ENCODE results near the gene WDR1. TPM values are rescaled to one million over a fixed set of nuclear protein-coding genes. Genes with fewer than 3 reads are reported as not detected.

The WDR1 gene
- polyA plus RNA-seq, 1 of the 3 experiments (the other 2 are of a cell fraction) = 310 TPM

- Histone ChIP-seq H3K27ac (ENCODE audit: low read depth in 2 of 2, low read length in 1 of 2) (no peak overlapping the region), H3K9ac (no peak overlapping the region), H3K27me3 (ENCODE audit: insufficient read depth) (0 out of 2 replicates have a peak, but pooled peaks cover under 1% of the 10 kb centered on the region), H3K9me3 (no peaks in the 10 kb centered on the region), H3K4me3 (ENCODE audit: low read depth in 2 of 2, low read length in 1 of 2) (no peak overlapping the region), H2AFZ (ENCODE audit: low read depth) (no peak overlapping the region), H3K4me2 (no peak overlapping the region), H3K79me2 (ENCODE audit: insufficient read depth) (no peaks in the 10 kb centered on the region), H3K36me3 (replicated peaks in 1 of 2; ENCODE audit: control insufficient read depth in 1 of 2, insufficient read depth in 2 of 2, low read length in 1 of 2) (no peaks in the 10 kb centered on the region), H3K4me1 (ENCODE audit: control insufficient read depth in 1 of 2, insufficient read depth in 2 of 2, low read depth in 1 of 2, low read length in 1 of 2) (peaks cover 4 to 7% of the 10 kb centered on the region in 2 experiments; a peak in 1 of 4 replicates), H3K9me2 (no peaks in the 10 kb centered on the region), H4K20me1 (ENCODE audit: insufficient read depth) (no peaks in the 10 kb centered on the region), H3F3A (replicated peaks; ENCODE audit: insufficient read depth) (no peaks in the 10 kb centered on the region)
- ChIA-PET POLR2A (no interaction called here), CTCF (no interaction called here)
- DNase-seq = no peak
- WGBS (ENCODE audit: low lambda C conversion rate) = 49% methylated on average over 9 of the region's 10 CpGs
- TF ChIP-seq YY1 (IDR thresholded peaks at IDR 0.05; ENCODE audit: low read depth) (no peak), TCF12 (IDR thresholded peaks at IDR 0.05) (no peak)
Measured at GRCh38 chr4:10121568-10122208, 5.1 kb upstream of the WDR1 start.

- DNase-seq = no peak
- no peaks in the 10 kb centered on the region for H3K9me3 ChIP-seq
- H3F3A ChIP-seq (replicated peaks; ENCODE audit: insufficient read depth) = no peaks in the 10 kb centered on the region
- no peaks in the 10 kb centered on the region for H4K20me1 ChIP-seq (ENCODE audit: insufficient read depth)
- H3K27ac ChIP-seq (ENCODE audit: low read depth in 2 of 2, low read length in 1 of 2) = no peak overlapping the region
- peaks cover 3% of the 10 kb centered on the region; the same call in 1 of the 2 replicates for H3K79me2 ChIP-seq (ENCODE audit: insufficient read depth)
- ChIA-PET CTCF (interaction anchor here (1.3 kb wide), 1 partner anchor 37 kb away, joined by 3 read pairs; no protein-coding TSS in a partner anchor), POLR2A (no interaction called here)
- no peaks in the 10 kb centered on the region for H3K9me2 ChIP-seq
- no peak overlapping the region for H2AFZ ChIP-seq (ENCODE audit: low read depth)
- no peak overlapping the region for H3K4me3 ChIP-seq (ENCODE audit: low read depth in 2 of 2, low read length in 1 of 2)
- no peak overlapping the region for H3K4me2 ChIP-seq
- TF ChIP-seq MXI1 (IDR thresholded peaks at IDR 0.05; ENCODE audit: low read depth, low read length) (no peak), ELF1 (IDR thresholded peaks at IDR 0.05) (no peak), TCF12 (IDR thresholded peaks at IDR 0.05) (no peak), ZBTB33 (IDR thresholded peaks at IDR 0.05; ENCODE audit: borderline replicate concordance, low read depth) (no peak), RFX5 (IDR thresholded peaks at IDR 0.05; ENCODE audit: low read length) (no peak), MEF2A (IDR thresholded peaks at IDR 0.05; ENCODE audit: borderline replicate concordance, low read depth) (no peak), POLR2AphosphoS5 (IDR thresholded peaks at IDR 0.05; ENCODE audit: low read depth, low read length) (no peak), USF1 (IDR thresholded peaks at IDR 0.05; ENCODE audit: borderline replicate concordance, low read depth) (no peak), SMC3 (IDR thresholded peaks at IDR 0.05; ENCODE audit: low read depth, low read length) (no peak), FOXJ3 (CRISPR knock-in tag; IDR thresholded peaks at IDR 0.05) (no peak), JUND (IDR thresholded peaks at IDR 0.05) (no peak), USF2 (IDR thresholded peaks at IDR 0.05; ENCODE audit: borderline replicate concordance, low read depth, low read length) (no peak), MAX (IDR thresholded peaks at IDR 0.05; ENCODE audit: low read depth) (no peak), GABPA (IDR thresholded peaks at IDR 0.05; ENCODE audit: low read depth) (no peak), CHD2 (IDR thresholded peaks at IDR 0.05; ENCODE audit: low read length, partially characterized antibody) (no peak), PBX3 (IDR thresholded peaks at IDR 0.05) (no peak), TEAD4 (IDR thresholded peaks at IDR 0.05; ENCODE audit: borderline replicate concordance, insufficient read depth) (no peak), TAF1 (IDR thresholded peaks at IDR 0.05; ENCODE audit: borderline replicate concordance, low read depth, low read length) (no peak)
- no peaks in the 10 kb centered on the region for H3K36me3 ChIP-seq (replicated peaks in 1 of 2; ENCODE audit: control insufficient read depth in 1 of 2, insufficient read depth in 2 of 2, low read length in 1 of 2)
- peaks cover 4 to 7% of the 10 kb centered on the region in 2 experiments; a peak in 1 of 4 replicates for H3K4me1 ChIP-seq (ENCODE audit: control insufficient read depth in 1 of 2, insufficient read depth in 2 of 2, low read depth in 1 of 2, low read length in 1 of 2)
- H3K27me3 ChIP-seq (ENCODE audit: insufficient read depth) = no peaks in the 10 kb centered on the region
- WGBS (ENCODE audit: low lambda C conversion rate) = 90% methylated on average over 10 of the region's 11 CpGs
- H3K9ac ChIP-seq = no peak overlapping the region
Measured at GRCh38 chr4:10120943-10121567, 4.5 kb upstream of the WDR1 start.

All from SK-N-SH (cell line).